Endothelial cell of umbilical vein (primary cell): ENCODE data around the gene CACNA1C. TPM values are rescaled to one million over a fixed set of nuclear protein-coding genes. Genes with fewer than 3 reads are reported as not detected.

Experiments
- BruUV-seq: library from RNA; stranded (reverse); fragments of 400-500 nt; replicated peaks from 2 replicates; lab custom pipeline; 2021; lab: Mats Ljungman, UMichigan
- CTCF ChIA-PET: fragments of 300-600, 350-600 bp; sonication (Branson Sonifier 250); formaldehyde crosslinking; loops from one replicate; lab custom pipeline; 2021; ENCODE audit warnings: antibody characterized with exemption, inconsistent platforms; lab: Charles Lee
- POLR2A ChIA-PET: fragments of 300-600, 350-600 bp; sonication (Branson Sonifier 250); formaldehyde crosslinking; loops from one replicate; lab custom pipeline; 2021; ENCODE audit warnings: antibody characterized with exemption, inconsistent platforms; lab: Charles Lee
- DNase-seq: peaks from one replicate; pipeline ENCODE4 v3.0.0-alpha.2; 2011; ENCODE audit warnings: low read depth, low spot score
- FAIRE-seq: peaks from 2 replicates; lab custom pipeline; 2011; peaks lifted over from hg19 to GRCh38; lab: Jason Lieb, UNC
- H2AFZ ChIP-seq: 2 replicates; pipeline ENCODE4 v1.6.0; 2012; ENCODE audit warnings: low read depth, low read length, control low read depth, inconsistent platforms
- H3K27ac ChIP-seq: 2 replicates; pipeline ENCODE4 v1.5.1; 2011; ENCODE audit warnings: low read depth, mild to moderate bottlenecking, control low read depth, low read length, moderate library complexity; ENCODE audit not compliant: insufficient read depth
- H3K27me3 ChIP-seq, 2 experiments: 2 replicates each; pipeline versions ENCODE4 v1.6.0 to v1.6.1; 2011; ENCODE audit warnings: low read length in 2 of 2, mixed read lengths in 1 of 2; ENCODE audit not compliant: control insufficient read depth in 2 of 2, insufficient read depth in 2 of 2
- H3K36me3 ChIP-seq, 2 experiments: 2 replicates in 1 of 2; 3 replicates in 1 of 2; pipeline ENCODE4 v1.5.1; 2011; ENCODE audit warnings: low read length in 2 of 2, mild to moderate bottlenecking in 1 of 2, moderate library complexity in 1 of 2; ENCODE audit not compliant: control insufficient read depth in 2 of 2, insufficient read depth in 2 of 2; ENCODE audit errors: extremely low read depth in 1 of 2
- H3K4me1 ChIP-seq: 3 replicates; pipeline ENCODE4 v1.5.1; 2011; ENCODE audit warnings: mild to moderate bottlenecking, low read length; ENCODE audit not compliant: control insufficient read depth, insufficient read depth; ENCODE audit errors: extremely low read depth
- H3K4me2 ChIP-seq: 2 replicates; pipeline ENCODE4 v1.6.1; 2011; ENCODE audit warnings: low read length, control low read depth, mixed read lengths; ENCODE audit not compliant: insufficient read depth
- H3K4me3 ChIP-seq, 3 experiments: fragments of 200-600 bp in 1 of 3; sonication (generic), shearing (Covaris generic) in 1 of 3; replicated peaks in 1 of 3; 2 replicates each; pipeline ENCODE4 v1.5.1; 2011 to 2016; ENCODE audit warnings: control low read depth in 3 of 3, low read length in 3 of 3, mild to moderate bottlenecking in 2 of 3, inconsistent platforms in 1 of 3, low read depth in 1 of 3, moderate library complexity in 1 of 3; ENCODE audit not compliant: insufficient read depth in 1 of 3
- H3K79me2 ChIP-seq: 2 replicates; pipeline ENCODE4 v1.6.0; 2012; ENCODE audit warnings: low read length, inconsistent platforms; ENCODE audit not compliant: control insufficient read depth, insufficient read depth
- H3K9ac ChIP-seq: replicated peaks from 2 replicates; pipeline ENCODE3; 2011; ENCODE audit warnings: low read length, control low read depth; ENCODE audit not compliant: insufficient read depth; ENCODE audit errors: extremely low read depth
- H3K9me1 ChIP-seq: replicated peaks from 3 replicates; pipeline ENCODE4 v1.6.0; 2011; ENCODE audit warnings: mild to moderate bottlenecking, low read length; ENCODE audit not compliant: control insufficient read depth, insufficient read depth; ENCODE audit errors: extremely low read depth
- H3K9me3 ChIP-seq: replicated peaks from 2 replicates; pipeline ENCODE4 v1.5.1; 2012; ENCODE audit warnings: low read length, inconsistent platforms; ENCODE audit not compliant: control insufficient read depth, insufficient read depth
- H4K20me1 ChIP-seq: replicated peaks from 2 replicates; pipeline ENCODE3; 2011; ENCODE audit warnings: mild to moderate bottlenecking, low read length; ENCODE audit not compliant: control insufficient read depth, insufficient read depth; ENCODE audit errors: extremely low read depth
- EZH2 ChIP-seq: IDR thresholded peaks from 2 replicates; pipeline ENCODE4 v1.6.1; 2012; ENCODE audit warnings: borderline replicate concordance, low read depth, mild to moderate bottlenecking, moderate library complexity, low read length, inconsistent platforms; ENCODE audit not compliant: severe bottlenecking
- FOS ChIP-seq: IDR thresholded peaks from 2 replicates; pipeline ENCODE4 v1.6.1; 2011; ENCODE audit warnings: mild to moderate bottlenecking, low read length, moderate library complexity, borderline replicate concordance; ENCODE audit not compliant: insufficient read depth
- GATA2 ChIP-seq: IDR thresholded peaks from 2 replicates; pipeline ENCODE4 v1.7.0; 2011; ENCODE audit warnings: low read depth, mild to moderate bottlenecking, moderate library complexity, mixed read lengths, low read length; ENCODE audit not compliant: insufficient read length, insufficient read depth
- JUN ChIP-seq: IDR thresholded peaks from 2 replicates; pipeline ENCODE4 v1.6.1; 2011; ENCODE audit warnings: borderline replicate concordance, low read depth; ENCODE audit not compliant: insufficient read length, insufficient read depth
- MYC ChIP-seq: IDR thresholded peaks from one replicate; pipeline ENCODE4 v1.6.1; 2011; ENCODE audit warnings: mild to moderate bottlenecking, low read depth, low read length
- POLR2A ChIP-seq: IDR thresholded peaks from 2 replicates; pipeline ENCODE4 v1.6.1; 2012; ENCODE audit warnings: low read depth, mild to moderate bottlenecking, control low read depth, low read length
- POLR2AphosphoS5 ChIP-seq: IDR thresholded peaks from 2 replicates; pipeline ENCODE4 v1.6.1; 2012; ENCODE audit warnings: low read depth, mild to moderate bottlenecking, control low read depth, low read length, moderate library complexity; ENCODE audit not compliant: insufficient read depth
- dilution Hi-C: fragments of 300-500 bp; cut with MboI; formaldehyde crosslinking; loops from one replicate; pipeline ENCODE4 v1.15.0; 2019; ENCODE audit warnings: low sequenced_read_pairs; ENCODE audit not compliant: extremely low pct_ligation_motif_present
- intact Hi-C: fragments of 100-400 bp; cut with micrococcal nuclease; formaldehyde crosslinking; loops from one replicate; pipeline ENCODE4 v1.10.0; 2022
- polyA plus RNA-seq, 4 experiments: library from polyadenylated mRNA; depleted of rRNA in 3 of 4; stranded (reverse) in 3 of 4; unstranded in 1 of 4; fragments of >200 nt; gene quantifications; 2 replicates each; pipeline versions ENCODE4 v1.2.1 to v1.2.3, GENCODE V29; 2011 to 2012; ENCODE audit warnings: missing spikeins in 1 of 4
- total RNA-seq: library from RNA; stranded (reverse); gene quantifications from 2 replicates; pipeline ENCODE4 v1.2.3, GENCODE V29; 2021
- TF ChIP-seq, protein P1 (sequence below), 2 donors: IDR thresholded peaks; 1 replicate in 1 of 2; 2 replicates in 1 of 2; pipeline ENCODE4 v1.5.1; 2011; ENCODE audit warnings: low read length in 2 of 2, mild to moderate bottlenecking in 2 of 2, moderate library complexity in 2 of 2, control low read depth in 1 of 2, inconsistent platforms in 1 of 2, low read depth in 1 of 2; ENCODE audit not compliant: insufficient read depth in 1 of 2; ENCODE audit errors: extremely low read depth in 1 of 2
- TF ChIP-seq, protein P2 (sequence below): IDR thresholded peaks from 2 replicates; pipeline ENCODE4 v1.6.1; 2011; ENCODE audit not compliant: insufficient read depth, insufficient read length

The CACNA1C gene
- total and polyA plus RNA-seq, 2 donors (not counting 3 experiments of a cell fraction or from before 2014, with no cell fraction given), result not detected

DNA sequence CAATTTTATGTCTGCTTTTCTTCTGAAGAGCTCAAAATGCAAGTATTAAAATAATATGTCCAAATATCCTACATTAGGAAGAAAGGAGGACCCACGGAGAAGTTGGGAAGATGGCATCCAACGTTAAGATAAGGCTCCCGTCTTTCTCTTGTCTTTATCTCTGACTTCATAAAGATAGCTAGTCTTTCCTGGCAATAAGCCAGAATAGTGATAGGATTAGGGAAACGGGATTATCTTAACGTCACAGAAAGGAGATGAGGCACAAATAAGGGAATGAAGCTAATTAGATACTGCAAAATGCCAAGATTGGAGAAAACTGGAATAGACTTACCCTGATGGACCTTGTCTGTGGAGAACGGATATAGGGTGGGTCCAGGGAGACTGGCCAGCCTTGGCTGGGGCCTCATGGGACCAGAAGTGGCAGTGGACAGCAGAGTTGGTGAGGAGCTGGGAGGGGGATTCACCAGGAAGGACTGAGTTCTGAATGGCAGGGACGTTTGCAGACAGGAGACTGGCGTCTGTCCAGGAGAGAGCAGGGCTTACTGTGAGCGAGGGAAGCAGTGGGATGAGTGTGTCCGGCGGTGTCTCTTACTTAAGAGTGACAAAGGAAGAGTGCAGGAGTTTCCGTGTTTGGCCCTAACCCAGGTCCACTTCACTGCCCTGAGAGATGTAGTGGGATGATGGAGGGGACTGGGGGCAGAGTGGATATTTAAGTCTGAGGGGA is 119.9 kb downstream of the CACNA1C start:
- POLR2A ChIA-PET, result no interaction called here
- dilution Hi-C loops, result no loop called here
- CTCF ChIA-PET, result no interaction called here
- Histone ChIP-seq H3K4me2 (no peak overlapping the region), H2AFZ (no peak overlapping the region), H3K4me3 (no peak overlapping the region), H3K79me2 (no peaks in the 10 kb centered on the region), H3K27me3 (no peaks in the 10 kb centered on the region), H3K4me1 (no peaks in the 10 kb centered on the region), H3K9me1 (no peaks in the 10 kb centered on the region), H3K9ac (no peak overlapping the region), H4K20me1 (no peaks in the 10 kb centered on the region), H3K27ac (no peak overlapping the region), H3K36me3 (no peaks in the 10 kb centered on the region), H3K9me3 (no peaks in the 10 kb centered on the region)
- TF ChIP-seq JUN, result no peak
- DNase-seq (no peak), FAIRE-seq (no peak)
- BruUV-seq, result no TSS peak
- intact Hi-C loops, result no loop called here

DNA sequence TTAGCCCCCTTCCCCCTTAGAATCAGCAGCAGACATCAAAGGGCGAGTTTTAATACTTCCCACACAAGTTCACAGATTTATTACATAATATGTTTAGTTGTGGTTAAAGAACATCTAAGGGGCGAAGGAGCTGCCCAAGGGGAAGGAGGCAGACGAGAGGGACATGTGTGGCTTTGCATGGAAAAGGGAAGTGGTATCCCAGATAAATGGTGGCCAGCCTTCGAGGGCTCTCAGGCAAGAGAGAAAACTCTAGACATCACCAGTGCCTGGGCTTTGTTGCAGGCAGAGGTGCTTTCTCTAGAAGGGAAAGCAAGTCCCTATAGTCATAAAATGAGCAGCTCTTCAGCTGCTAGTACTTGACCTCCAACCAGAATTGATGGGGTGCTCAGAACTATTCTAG is 121.2 kb downstream of the CACNA1C start:
- TF ChIP-seq EZH2 (no peak), FOS (no peak), JUN (no peak), POLR2AphosphoS5 (no peak), POLR2A (no peak), GATA2 (no peak), MYC (no peak)
- TF ChIP-seq, protein P1, sequence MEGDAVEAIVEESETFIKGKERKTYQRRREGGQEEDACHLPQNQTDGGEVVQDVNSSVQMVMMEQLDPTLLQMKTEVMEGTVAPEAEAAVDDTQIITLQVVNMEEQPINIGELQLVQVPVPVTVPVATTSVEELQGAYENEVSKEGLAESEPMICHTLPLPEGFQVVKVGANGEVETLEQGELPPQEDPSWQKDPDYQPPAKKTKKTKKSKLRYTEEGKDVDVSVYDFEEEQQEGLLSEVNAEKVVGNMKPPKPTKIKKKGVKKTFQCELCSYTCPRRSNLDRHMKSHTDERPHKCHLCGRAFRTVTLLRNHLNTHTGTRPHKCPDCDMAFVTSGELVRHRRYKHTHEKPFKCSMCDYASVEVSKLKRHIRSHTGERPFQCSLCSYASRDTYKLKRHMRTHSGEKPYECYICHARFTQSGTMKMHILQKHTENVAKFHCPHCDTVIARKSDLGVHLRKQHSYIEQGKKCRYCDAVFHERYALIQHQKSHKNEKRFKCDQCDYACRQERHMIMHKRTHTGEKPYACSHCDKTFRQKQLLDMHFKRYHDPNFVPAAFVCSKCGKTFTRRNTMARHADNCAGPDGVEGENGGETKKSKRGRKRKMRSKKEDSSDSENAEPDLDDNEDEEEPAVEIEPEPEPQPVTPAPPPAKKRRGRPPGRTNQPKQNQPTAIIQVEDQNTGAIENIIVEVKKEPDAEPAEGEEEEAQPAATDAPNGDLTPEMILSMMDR (IDR thresholded peaks at IDR 0.05; ENCODE audit: extremely low read depth in 1 of 2, insufficient read depth in 1 of 2, low read depth in 1 of 2, low read length in 2 of 2), result no peak
- TF ChIP-seq, protein P2, sequence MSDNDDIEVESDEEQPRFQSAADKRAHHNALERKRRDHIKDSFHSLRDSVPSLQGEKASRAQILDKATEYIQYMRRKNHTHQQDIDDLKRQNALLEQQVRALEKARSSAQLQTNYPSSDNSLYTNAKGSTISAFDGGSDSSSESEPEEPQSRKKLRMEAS, result no peak
- Histone ChIP-seq H3K9ac (no peak overlapping the region), H3K9me3 (no peaks in the 10 kb centered on the region), H3K4me3 (no peak overlapping the region), H3K36me3 (no peaks in the 10 kb centered on the region), H3K4me1 (no peaks in the 10 kb centered on the region), H3K27me3 (no peaks in the 10 kb centered on the region), H3K4me2 (no peak overlapping the region), H3K79me2 (no peaks in the 10 kb centered on the region), H3K27ac (no peak overlapping the region), H4K20me1 (no peaks in the 10 kb centered on the region), H3K9me1 (no peaks in the 10 kb centered on the region), H2AFZ (no peak overlapping the region)
- DNase-seq, result no peak
- no TSS peak for BruUV-seq
- intact Hi-C loops (no loop called here), dilution Hi-C loops (no loop called here)
- POLR2A ChIA-PET, result no interaction called here
- no peak for FAIRE-seq
- CTCF ChIA-PET, result no interaction called here
